ENCODE measurements around the gene PSMG2. TPM values are rescaled to one million over a fixed set of nuclear protein-coding genes. Genes with fewer than 3 reads are reported as not detected.

The PSMG2 gene
- total RNA-seq, 4 donors from 2014 or later: 59.8 to 92.9 (median 77.2) TPM

DNA sequence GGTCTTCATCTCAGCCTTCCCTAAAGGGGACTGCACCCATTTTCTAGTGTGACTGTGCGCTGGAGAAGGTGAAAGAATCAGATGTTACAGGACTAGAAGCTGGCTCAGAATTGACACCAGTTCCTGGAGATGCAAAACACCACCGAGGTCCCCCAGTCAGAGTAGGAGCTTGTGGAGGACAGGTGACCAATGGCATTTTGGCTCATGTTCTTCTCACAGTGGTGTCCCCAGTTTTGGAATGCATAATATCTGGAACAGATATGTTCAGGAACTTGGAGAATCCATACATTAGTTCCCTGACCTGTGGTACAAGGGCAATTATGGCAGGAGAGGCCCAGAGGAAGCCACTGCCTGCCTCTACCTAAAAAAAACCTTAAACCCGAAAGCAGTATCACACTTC is 66.3 kb downstream of the PSMG2 start:
- Histone ChIP-seq H3K4me1 (no peaks in the 10 kb centered on the region), H3K27me3 (peaks cover 0 to 3% (median 0%) of the 10 kb centered on the region in 4 donors), H3K9me3 (no peaks in the 10 kb centered on the region), H3K27ac (replicated peaks in 1 of 4) (no peak overlapping the region), H3K4me3 (no peak overlapping the region), H3K36me3 (no peaks in the 10 kb centered on the region)
- TF ChIP-seq POLR2AphosphoS5 (IDR thresholded peaks at IDR 0.05) (no peak), EP300 (IDR thresholded peaks at IDR 0.05) (no peak), POLR2A (IDR thresholded peaks at IDR 0.05; ENCODE audit: low read depth) (no peak), CTCF (IDR thresholded peaks at IDR 0.05) (no peak)
- intact Hi-C loops (cut with DNase I): no loop called here
- WGBS: 94% methylated on average over 2 of the region's 3 CpGs
- DNase-seq (ENCODE audit: extremely low spot score): no peak

DNA sequence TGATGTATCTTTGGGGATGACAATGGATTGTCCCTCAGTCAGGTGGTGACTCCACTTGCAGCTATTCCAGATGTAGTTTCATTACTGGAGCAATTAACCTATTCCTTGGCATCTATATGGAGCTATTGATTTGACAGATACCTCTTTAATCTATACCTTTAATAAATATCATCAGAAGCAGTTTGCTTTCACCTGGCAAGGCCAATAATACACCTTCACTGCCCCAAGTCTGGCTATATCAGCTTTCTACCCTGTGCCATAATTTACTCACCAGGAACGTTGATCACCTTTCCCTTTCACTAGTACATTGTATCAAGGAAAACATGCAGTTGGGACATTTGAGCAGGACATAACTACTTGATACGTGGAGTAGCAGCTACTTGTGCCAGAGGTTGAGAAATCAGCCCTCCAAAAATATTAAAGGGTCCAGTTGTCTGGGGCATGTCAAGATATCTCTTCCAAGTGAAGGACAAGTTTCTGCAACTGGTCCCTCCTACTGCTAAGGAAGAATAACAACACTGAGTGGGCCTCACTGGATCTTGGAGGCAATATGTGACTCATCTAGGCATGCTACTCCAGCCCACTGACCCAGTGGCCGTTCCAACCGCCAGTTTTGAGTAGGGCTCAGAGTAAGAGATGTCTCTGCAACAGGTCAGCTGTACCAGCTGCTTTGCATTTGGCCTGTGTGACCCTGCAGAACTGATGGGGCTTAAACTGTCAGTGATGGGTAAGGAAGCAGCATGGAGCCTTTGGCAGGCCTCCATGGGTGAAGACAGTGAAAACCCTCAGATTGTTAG is 67.0 kb downstream of the PSMG2 start:
- no peaks in the 10 kb centered on the region for H3K36me3 ChIP-seq
- H3K27ac ChIP-seq (replicated peaks in 1 of 4): no peak overlapping the region
- peaks cover 0 to 3% (median 0%) of the 10 kb centered on the region in 4 donors for H3K27me3 ChIP-seq
- H3K9me3 ChIP-seq: no peaks in the 10 kb centered on the region
- DNase-seq (ENCODE audit: extremely low spot score): no peak
- no peak for TF ChIP-seq POLR2A (IDR thresholded peaks at IDR 0.05; ENCODE audit: low read depth)
- no peak for TF ChIP-seq POLR2AphosphoS5 (IDR thresholded peaks at IDR 0.05)
- no peak for TF ChIP-seq CTCF (IDR thresholded peaks at IDR 0.05)
- TF ChIP-seq EP300 (IDR thresholded peaks at IDR 0.05): no peak
- WGBS: 85% methylated on average over 4 of the region's 4 CpGs
- no peaks in the 10 kb centered on the region for H3K4me1 ChIP-seq
- H3K4me3 ChIP-seq: no peak overlapping the region
- intact Hi-C loops (cut with DNase I): no loop called here

DNA sequence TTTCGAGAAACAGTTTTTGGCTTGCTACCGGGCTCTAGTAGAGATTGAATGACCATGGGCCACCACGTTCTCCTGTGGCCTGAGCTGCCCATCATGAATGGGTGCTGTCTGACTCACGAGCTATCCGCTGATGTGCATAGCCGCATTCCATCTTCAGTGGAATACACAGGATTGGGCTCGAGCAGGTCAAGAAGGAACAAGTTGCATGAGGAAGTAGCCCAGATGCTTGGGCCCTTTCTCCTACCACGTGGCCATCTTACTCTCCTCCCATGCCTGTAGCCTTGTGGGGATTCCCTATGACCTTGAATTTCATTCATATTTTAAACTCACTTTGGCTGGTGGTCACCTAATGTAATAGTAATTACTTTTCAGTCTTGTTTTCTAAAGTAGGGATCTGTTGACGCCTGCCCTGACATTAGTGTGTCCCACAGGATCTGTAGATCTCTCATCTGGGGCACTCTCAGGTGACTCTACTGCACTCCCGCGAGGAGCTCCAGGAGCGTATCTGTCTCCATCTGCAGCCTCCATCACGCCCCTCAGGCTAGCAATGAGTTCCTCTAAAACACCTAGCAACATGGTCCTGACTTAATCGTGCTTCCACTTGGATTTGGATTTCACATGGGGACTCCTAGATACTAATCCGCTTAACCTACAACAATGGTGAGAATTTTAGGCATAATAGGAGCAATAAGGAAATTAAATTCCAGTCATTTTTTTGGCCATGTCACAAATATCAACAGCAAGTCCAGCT is 67.8 kb downstream of the PSMG2 start:
- Histone ChIP-seq H3K4me1 (no peaks in the 10 kb centered on the region), H3K4me3 (no peak overlapping the region), H3K36me3 (no peaks in the 10 kb centered on the region), H3K27me3 (peaks cover 0 to 3% (median 0%) of the 10 kb centered on the region in 4 donors), H3K9me3 (no peaks in the 10 kb centered on the region), H3K27ac (replicated peaks in 1 of 4) (no peak overlapping the region)
- intact Hi-C loops (cut with DNase I): no loop called here
- no peak for TF ChIP-seq POLR2A (IDR thresholded peaks at IDR 0.05; ENCODE audit: low read depth)
- no peak for TF ChIP-seq EP300 (IDR thresholded peaks at IDR 0.05)
- TF ChIP-seq CTCF (IDR thresholded peaks at IDR 0.05): no peak
- no peak for TF ChIP-seq POLR2AphosphoS5 (IDR thresholded peaks at IDR 0.05)
- WGBS: 89% methylated on average over 15 of the region's 15 CpGs
- DNase-seq (ENCODE audit: extremely low spot score): no peak

- 80% methylated on average over 6 of the region's 6 CpGs for WGBS
- Histone ChIP-seq H3K9me3 (no peaks in the 10 kb centered on the region), H3K27me3 (peaks cover 0 to 3% (median 0%) of the 10 kb centered on the region in 4 donors), H3K4me3 (no peak overlapping the region), H3K36me3 (no peaks in the 10 kb centered on the region), H3K27ac (replicated peaks in 1 of 4) (no peak overlapping the region), H3K4me1 (no peaks in the 10 kb centered on the region)
- intact Hi-C loops (cut with DNase I): no loop called here
- TF ChIP-seq POLR2A (IDR thresholded peaks at IDR 0.05; ENCODE audit: low read depth): no peak
- DNase-seq (ENCODE audit: extremely low spot score): no peak
Observed at GRCh38 chr18:12772111-12772510, 69.3 kb downstream of the PSMG2 start.

GRCh38 chr18:12773369-12773768 is 70.5 kb downstream of the PSMG2 start:
- H3K36me3 ChIP-seq: no peaks in the 10 kb centered on the region
- WGBS: 84% methylated on average over 5 of the region's 5 CpGs
- no peaks in the 10 kb centered on the region for H3K9me3 ChIP-seq
- no peak overlapping the region for H3K4me3 ChIP-seq
- no peaks in the 10 kb centered on the region for H3K4me1 ChIP-seq
- no peaks in the 10 kb centered on the region for H3K27me3 ChIP-seq
- TF ChIP-seq POLR2A (IDR thresholded peaks at IDR 0.05; ENCODE audit: low read depth): no peak
- TF ChIP-seq EP300 (IDR thresholded peaks at IDR 0.05): no peak
- no peak for TF ChIP-seq POLR2AphosphoS5 (IDR thresholded peaks at IDR 0.05)
- no peak for TF ChIP-seq CTCF (IDR thresholded peaks at IDR 0.05)
- intact Hi-C loops (cut with DNase I): no loop called here
- no peak overlapping the region for H3K27ac ChIP-seq (replicated peaks in 1 of 4)
- DNase-seq (ENCODE audit: extremely low spot score): no peak
